Right lobe of liver (tissue), 6 donors: ENCODE results near the gene EVL. TPM values are rescaled to one million over a fixed set of nuclear protein-coding genes. Genes with fewer than 3 reads are reported as not detected.
A peak's percentile ranks its signal among the peaks of the same experiment; 100 is the strongest.

Source experiments
- ATAC-seq, 4 donors: fragments of 200-7000 bp; cut with Tn5 transposase; one replicate each; pipeline ENCODE4 v1.9.1; 2020; ENCODE audit warnings: mild to moderate bottlenecking in 4 of 4, moderate library complexity in 4 of 4
- DNase-seq, 3 donors: peaks; one replicate each; pipeline ENCODE4 v3.0.0-alpha.2; 2020
- H3K27ac ChIP-seq, 3 donors: fragments of 200-600 bp; one replicate each; pipeline ENCODE4 v1.8.0; 2022
- H3K27me3 ChIP-seq, 2 donors: fragments of 200-600 bp; one replicate each; pipeline ENCODE4 v1.8.0; 2022
- H3K36me3 ChIP-seq, 4 donors: fragments of 200-600 bp; sonication (generic) in 1 of 4; one replicate each; pipeline versions ENCODE4 v1.5.1 to v1.8.0; 2017 to 2022; ENCODE audit warnings: control low read depth in 1 of 4
- H3K4me1 ChIP-seq, 4 donors: fragments of 200-600 bp; sonication (generic) in 1 of 4; one replicate each; pipeline versions ENCODE4 v1.5.1 to v1.8.0; 2017 to 2022; ENCODE audit warnings: control low read depth in 1 of 4
- H3K4me3 ChIP-seq, 3 donors: fragments of 200-600 bp; one replicate each; pipeline ENCODE4 v1.8.0; 2022
- H3K9me3 ChIP-seq, 4 donors: fragments of 200-600 bp; sonication (generic) in 1 of 4; one replicate each; pipeline versions ENCODE4 v1.5.1 to v1.8.0; 2017 to 2022; ENCODE audit warnings: control low read depth in 1 of 4
- CTCF ChIP-seq, 4 donors: fragments of 200-600 bp in 3 of 4; fragments of 450-650 bp in 1 of 4; IDR thresholded peaks; one replicate each; pipeline versions ENCODE4 v1.5.1 to v1.8.0; 2016 to 2022; ENCODE audit warnings: antibody characterized with exemption in 4 of 4, mild to moderate bottlenecking in 2 of 4
- POLR2A ChIP-seq: fragments of 450-650 bp; IDR thresholded peaks from one replicate; pipeline ENCODE4 v1.6.1; 2017; ENCODE audit warnings: antibody characterized with exemption, mild to moderate bottlenecking
- whole genome bisulfite sequencing: methylation state at CpG from one replicate; pipeline ENCODE4 v1.1.6; 2018; ENCODE audit warnings: low coverage, low lambda C conversion rate; ENCODE audit not compliant: insufficient coverage; ENCODE audit errors: missing lambda C conversion rate; 5-methylcytosine and 5-hydroxymethylcytosine counted together
- intact Hi-C, 2 donors: fragments of 100-400 bp; cut with DNase I; formaldehyde crosslinking; loops; one replicate each; pipeline versions ENCODE4 v1.11.2 to v1.14.1; 2022
- total RNA-seq, 6 experiments: library from RNA; depleted of rRNA in 2 of 6; stranded (reverse); fragments of >200 nt in 2 of 6; fragmentation: NEBNext Ultra II Directional in 3 of 6; extraction: Animal tissue kit (Norgen Biotek cat#: 25700) in 3 of 6; gene quantifications; one replicate each; pipeline versions ENCODE4 v1.1.0 to v1.2.4, GENCODE V29; 2016 to 2023
- donor health status: DM: no; HTN: yes; CAD: no.
- donor health status: DM: no; HTN: no; CAD: no.
- donor health status: DM: no; HTN: no; CAD: no.
- donor health status: DM: no; HTN: yes; CAD: no.
- donor health status: DM: no; HTN: yes; CAD: no.

EVL gene
- total RNA-seq, 6 experiments from 2014 or later: 23.6 to 162 (median 68.4) TPM

DNA sequence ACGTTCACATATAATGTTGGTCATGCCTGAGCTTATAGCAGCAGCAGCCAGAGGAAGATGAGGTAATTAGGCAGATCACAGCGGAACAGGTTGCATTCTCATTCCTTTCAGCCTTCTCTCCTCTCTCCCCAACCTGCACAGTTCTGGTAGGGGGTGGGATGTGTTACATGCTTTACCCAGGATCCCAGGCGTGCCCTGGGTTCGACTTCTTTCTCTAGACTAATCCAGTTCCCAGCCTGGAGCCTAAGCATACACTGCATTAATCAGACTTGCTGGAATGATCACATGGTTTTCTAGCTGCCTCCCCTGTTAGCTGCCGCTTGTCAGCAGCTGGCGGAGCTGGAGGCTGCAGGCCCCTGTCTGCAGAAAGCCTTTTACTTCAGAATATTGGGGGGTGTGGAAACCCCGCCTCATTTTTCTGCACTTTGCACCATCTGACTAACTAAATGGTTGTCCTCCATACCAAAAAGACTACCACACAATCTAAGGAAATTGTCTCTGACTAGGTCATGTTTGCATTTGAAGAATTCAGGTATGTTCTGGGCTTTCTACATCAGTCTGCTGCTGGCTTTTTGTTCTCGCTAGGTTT lies 46.0 kb upstream of the EVL start:
- 81% methylated on average over 5 of the region's 8 CpGs for WGBS
- no peaks in the 10 kb centered on the region for H3K27me3 ChIP-seq
- TF ChIP-seq CTCF (IDR thresholded peaks at IDR 0.05): no peak
- TF ChIP-seq POLR2A: no peak
- no peak overlapping the region for H3K4me3 ChIP-seq
- DNase-seq: no peak
- H3K36me3 ChIP-seq: no peaks in the 10 kb centered on the region
- peak in 2 of 4 donors; percentile 15 to 22 for ATAC-seq
- intact Hi-C loops: no loop called here
- peaks cover 0 to 17% (median 4%) of the 10 kb centered on the region in 4 donors for H3K4me1 ChIP-seq
- H3K9me3 ChIP-seq: no peaks in the 10 kb centered on the region
- H3K27ac ChIP-seq: peak overlapping the region in 1 of 3 donors; percentile 35

GRCh38 chr14:100020629-100021028 lies 44.6 kb upstream of the EVL start:
- intact Hi-C loops: no loop called here

GRCh38 chr14:100022772-100023451 lies 42.3 kb upstream of the EVL start:
- H3K27me3 ChIP-seq: no peaks in the 10 kb centered on the region
- H3K4me1 ChIP-seq: peaks cover 0 to 15% (median 4%) of the 10 kb centered on the region in 4 donors
- intact Hi-C loops: no loop called here
- TF ChIP-seq POLR2A: no peak
- TF ChIP-seq CTCF (IDR thresholded peaks at IDR 0.05): no peak
- H3K27ac ChIP-seq: no peak overlapping the region
- WGBS: 91% methylated on average over 11 of the region's 12 CpGs
- no peak for DNase-seq
- H3K9me3 ChIP-seq: no peaks in the 10 kb centered on the region
- ATAC-seq: no peak
- no peaks in the 10 kb centered on the region for H3K36me3 ChIP-seq
- H3K4me3 ChIP-seq: no peak overlapping the region

More at GRCh38 chr14:100020629-100021028, 44.6 kb upstream of the EVL start:
- no peak for TF ChIP-seq POLR2A
- no peak for TF ChIP-seq CTCF (IDR thresholded peaks at IDR 0.05)
- no peaks in the 10 kb centered on the region for H3K27me3 ChIP-seq
- no peak for ATAC-seq
- H3K27ac ChIP-seq: no peak overlapping the region
- DNase-seq: no peak
- peaks cover 0 to 17% (median 4%) of the 10 kb centered on the region in 4 donors for H3K4me1 ChIP-seq
- H3K4me3 ChIP-seq: no peak overlapping the region
- no peaks in the 10 kb centered on the region for H3K9me3 ChIP-seq
- no peaks in the 10 kb centered on the region for H3K36me3 ChIP-seq
- 67% methylated on average over 7 of the region's 7 CpGs for WGBS

DNA sequence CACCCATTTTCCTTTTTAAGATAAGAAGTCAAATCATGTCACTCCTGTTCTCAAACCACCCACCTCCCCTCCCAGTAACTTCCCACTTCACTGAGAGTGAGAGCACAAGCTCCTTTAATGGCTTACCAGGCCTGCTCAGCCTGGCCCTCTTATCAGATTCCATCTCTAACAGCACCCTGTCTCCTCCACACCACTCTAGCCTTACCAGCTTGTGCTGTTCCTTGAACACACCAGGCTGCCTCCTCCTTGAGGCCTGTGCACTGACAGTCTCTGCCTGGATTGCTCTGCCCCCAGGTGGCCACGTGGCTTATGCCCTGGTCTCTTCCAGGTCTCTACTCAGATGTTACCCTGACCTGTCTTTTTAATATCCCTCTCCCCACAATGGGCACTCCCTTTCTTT lies 40.1 kb upstream of the EVL start:
- DNase-seq (peak in 1 of 3 donors; percentile 29), ATAC-seq (peak; percentile 46 to 70 (median 60))
- peaks cover 0 to 14% (median 2%) of the 10 kb centered on the region in 4 donors for H3K4me1 ChIP-seq
- H3K36me3 ChIP-seq: no peaks in the 10 kb centered on the region
- H3K4me3 ChIP-seq: no peak overlapping the region
- no peak overlapping the region for H3K27ac ChIP-seq
- H3K9me3 ChIP-seq: no peaks in the 10 kb centered on the region
- intact Hi-C loops: no loop called here
- TF ChIP-seq CTCF (IDR thresholded peaks at IDR 0.05) (peak; percentile 7 to 45 (median 19)), POLR2A (no peak)
- WGBS: 33% methylated on average over 1 of the region's 1 CpG
- no peaks in the 10 kb centered on the region for H3K27me3 ChIP-seq
